Endothelial cell of umbilical vein (primary cell): ENCODE measurements around the gene SELENOT.

Experiments used
- EZH2 ChIP-seq: IDR thresholded peaks from 2 replicates; pipeline ENCODE4 v1.6.1; 2012; ENCODE audit warnings: borderline replicate concordance, low read depth, mild to moderate bottlenecking, moderate library complexity, low read length, inconsistent platforms; ENCODE audit not compliant: severe bottlenecking
- MYC ChIP-seq: IDR thresholded peaks from one replicate; pipeline ENCODE4 v1.6.1; 2011; ENCODE audit warnings: mild to moderate bottlenecking, low read depth, low read length
- POLR2A ChIP-seq: IDR thresholded peaks from 2 replicates; pipeline ENCODE4 v1.6.1; 2012; ENCODE audit warnings: low read depth, mild to moderate bottlenecking, control low read depth, low read length
- POLR2AphosphoS5 ChIP-seq: IDR thresholded peaks from 2 replicates; pipeline ENCODE4 v1.6.1; 2012; ENCODE audit warnings: low read depth, mild to moderate bottlenecking, control low read depth, low read length, moderate library complexity; ENCODE audit not compliant: insufficient read depth
- TF ChIP-seq, protein P1 (sequence below): IDR thresholded peaks from 2 replicates; pipeline ENCODE4 v1.6.1; 2011; ENCODE audit not compliant: insufficient read depth, insufficient read length
- TF ChIP-seq, protein P2 (sequence below), 2 donors: IDR thresholded peaks; 1 replicate in 1 of 2; 2 replicates in 1 of 2; pipeline ENCODE4 v1.5.1; 2011; ENCODE audit warnings: low read length in 2 of 2, mild to moderate bottlenecking in 2 of 2, moderate library complexity in 2 of 2, control low read depth in 1 of 2, inconsistent platforms in 1 of 2, low read depth in 1 of 2; ENCODE audit not compliant: insufficient read depth in 1 of 2; ENCODE audit errors: extremely low read depth in 1 of 2

DNA sequence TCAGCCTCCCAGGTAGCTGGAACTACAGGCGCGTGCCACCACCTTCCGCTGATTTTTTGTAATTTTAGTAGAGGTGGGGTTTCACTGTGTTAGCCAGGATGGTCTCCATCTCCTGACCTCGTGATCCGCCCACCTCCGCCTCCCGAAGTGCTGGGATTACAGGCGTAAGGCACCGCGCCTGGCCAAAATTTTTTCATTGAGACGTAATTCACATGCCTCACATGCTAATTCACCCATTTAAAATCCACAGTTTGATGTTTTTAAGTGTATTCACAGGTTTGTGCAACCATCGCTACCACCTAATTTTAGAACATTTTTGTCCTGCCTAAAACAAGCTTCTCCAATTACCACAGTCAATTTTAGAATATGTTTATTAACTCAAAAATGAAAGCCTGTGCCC lies 37.1 kb downstream of the SELENOT start:
- TF ChIP-seq EZH2 (no peak), POLR2AphosphoS5 (no peak), MYC (no peak), POLR2A (no peak)
- TF ChIP-seq, protein P1, sequence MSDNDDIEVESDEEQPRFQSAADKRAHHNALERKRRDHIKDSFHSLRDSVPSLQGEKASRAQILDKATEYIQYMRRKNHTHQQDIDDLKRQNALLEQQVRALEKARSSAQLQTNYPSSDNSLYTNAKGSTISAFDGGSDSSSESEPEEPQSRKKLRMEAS: no peak
- TF ChIP-seq, protein P2, sequence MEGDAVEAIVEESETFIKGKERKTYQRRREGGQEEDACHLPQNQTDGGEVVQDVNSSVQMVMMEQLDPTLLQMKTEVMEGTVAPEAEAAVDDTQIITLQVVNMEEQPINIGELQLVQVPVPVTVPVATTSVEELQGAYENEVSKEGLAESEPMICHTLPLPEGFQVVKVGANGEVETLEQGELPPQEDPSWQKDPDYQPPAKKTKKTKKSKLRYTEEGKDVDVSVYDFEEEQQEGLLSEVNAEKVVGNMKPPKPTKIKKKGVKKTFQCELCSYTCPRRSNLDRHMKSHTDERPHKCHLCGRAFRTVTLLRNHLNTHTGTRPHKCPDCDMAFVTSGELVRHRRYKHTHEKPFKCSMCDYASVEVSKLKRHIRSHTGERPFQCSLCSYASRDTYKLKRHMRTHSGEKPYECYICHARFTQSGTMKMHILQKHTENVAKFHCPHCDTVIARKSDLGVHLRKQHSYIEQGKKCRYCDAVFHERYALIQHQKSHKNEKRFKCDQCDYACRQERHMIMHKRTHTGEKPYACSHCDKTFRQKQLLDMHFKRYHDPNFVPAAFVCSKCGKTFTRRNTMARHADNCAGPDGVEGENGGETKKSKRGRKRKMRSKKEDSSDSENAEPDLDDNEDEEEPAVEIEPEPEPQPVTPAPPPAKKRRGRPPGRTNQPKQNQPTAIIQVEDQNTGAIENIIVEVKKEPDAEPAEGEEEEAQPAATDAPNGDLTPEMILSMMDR (IDR thresholded peaks at IDR 0.05; ENCODE audit: extremely low read depth in 1 of 2, insufficient read depth in 1 of 2, low read depth in 1 of 2, low read length in 2 of 2): no peak
